Activated naive CD4-positive, alpha-beta T cell treated with anti-CD3 and anti-CD28 coated beads, Interleukin-2, amount 50 U/mL, for 24 hours (primary cell): ENCODE data around the gene MAP3K5.

Source experiments
- H3K27ac Mint-ChIP-seq: one replicate; pipeline ENCODE4 v1.8.0; 2021; ENCODE audit warnings: mild to moderate bottlenecking, mixed read lengths
- H3K27me3 Mint-ChIP-seq: one replicate; pipeline ENCODE4 v1.8.0; 2021; ENCODE audit warnings: mixed read lengths
- H3K36me3 Mint-ChIP-seq: one replicate; pipeline ENCODE4 v1.8.0; 2021; ENCODE audit warnings: mixed read lengths
- H3K4me1 Mint-ChIP-seq: one replicate; pipeline ENCODE4 v1.8.0; 2021; ENCODE audit warnings: mixed read lengths
- H3K4me3 Mint-ChIP-seq: one replicate; pipeline ENCODE4 v1.8.0; 2021; ENCODE audit warnings: mild to moderate bottlenecking, mixed read lengths
- H3K9me3 Mint-ChIP-seq: one replicate; pipeline ENCODE4 v1.8.0; 2021; ENCODE audit warnings: mixed read lengths

Gene MAP3K5

GRCh38 chr6:136677822-136678221, 114.5 kb downstream of the MAP3K5 start:
- Mint-ChIP-seq H3K27me3 (no peaks in the 10 kb centered on the region), H3K27ac (no peak overlapping the region), H3K36me3 (peaks cover 30% of the 10 kb centered on the region), H3K4me1 (no peaks in the 10 kb centered on the region), H3K4me3 (no peak overlapping the region), H3K9me3 (peaks cover 8% of the 10 kb centered on the region)

GRCh38 chr6:136677344-136677743, 114.9 kb downstream of the MAP3K5 start:
- Mint-ChIP-seq H3K36me3 (peaks cover 27% of the 10 kb centered on the region), H3K9me3 (peaks cover 8% of the 10 kb centered on the region), H3K4me3 (no peak overlapping the region), H3K27ac (no peak overlapping the region), H3K4me1 (no peaks in the 10 kb centered on the region), H3K27me3 (no peaks in the 10 kb centered on the region)

GRCh38 chr6:136676075-136676474, 116.2 kb downstream of the MAP3K5 start:
- Mint-ChIP-seq H3K4me1 (no peaks in the 10 kb centered on the region), H3K36me3 (peaks cover 26% of the 10 kb centered on the region), H3K27me3 (no peaks in the 10 kb centered on the region), H3K4me3 (no peak overlapping the region), H3K9me3 (peaks cover 8% of the 10 kb centered on the region), H3K27ac (no peak overlapping the region)

DNA sequence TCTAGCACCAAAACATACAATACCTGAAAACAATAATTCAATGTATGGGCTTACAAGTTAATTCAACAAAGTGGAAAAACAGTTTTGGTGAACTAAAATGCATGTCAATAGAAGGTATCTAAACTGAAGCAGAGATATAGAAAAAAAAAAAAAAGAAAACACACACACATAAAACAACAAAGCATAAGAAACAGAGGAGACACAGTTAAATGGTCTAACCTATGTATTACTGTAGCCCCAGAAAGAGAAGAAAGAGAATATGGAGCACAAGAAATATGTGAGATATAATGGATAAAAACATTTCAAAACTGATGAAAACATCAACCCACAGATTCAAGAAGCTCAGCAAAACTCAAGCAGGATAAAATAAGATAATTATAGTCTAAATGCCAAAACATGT, 118.7 kb downstream of the MAP3K5 start:
- Mint-ChIP-seq H3K27me3 (no peaks in the 10 kb centered on the region), H3K27ac (no peak overlapping the region), H3K4me3 (no peak overlapping the region), H3K36me3 (peaks cover 26% of the 10 kb centered on the region), H3K4me1 (no peaks in the 10 kb centered on the region), H3K9me3 (peaks cover 8% of the 10 kb centered on the region)

- no peak overlapping the region for H3K4me3 Mint-ChIP-seq
- no peaks in the 10 kb centered on the region for H3K27me3 Mint-ChIP-seq
- peaks cover 8% of the 10 kb centered on the region for H3K9me3 Mint-ChIP-seq
- H3K36me3 Mint-ChIP-seq, result peaks cover 21% of the 10 kb centered on the region
- no peaks in the 10 kb centered on the region for H3K4me1 Mint-ChIP-seq
- no peak overlapping the region for H3K27ac Mint-ChIP-seq
These were observed 120.1 kb downstream of the MAP3K5 start for GRCh38 chr6:136672144-136672543.

DNA sequence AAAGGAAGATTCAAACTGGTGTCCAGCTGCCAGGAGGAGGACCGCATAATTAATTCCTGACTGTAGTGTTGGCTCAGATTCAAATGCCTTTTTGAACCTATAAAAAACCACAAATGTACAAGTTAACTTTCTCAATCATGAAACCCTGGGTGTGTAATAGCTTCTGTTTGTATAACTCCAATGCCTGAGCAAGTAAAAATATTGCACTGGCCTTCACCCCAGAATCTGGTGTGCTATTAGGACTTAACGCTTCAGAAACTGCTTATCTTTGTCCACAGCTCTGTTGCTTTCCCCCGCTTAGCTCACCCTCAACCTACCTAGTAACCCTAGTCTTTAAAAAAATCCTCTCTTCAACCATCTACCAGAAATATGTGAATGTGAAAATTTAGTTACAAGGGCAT, 123.0 kb downstream of the MAP3K5 start:
- no peak overlapping the region for H3K4me3 Mint-ChIP-seq
- H3K27ac Mint-ChIP-seq, result no peak overlapping the region
- H3K9me3 Mint-ChIP-seq, result peaks cover 8% of the 10 kb centered on the region
- no peaks in the 10 kb centered on the region for H3K27me3 Mint-ChIP-seq
- H3K4me1 Mint-ChIP-seq, result no peaks in the 10 kb centered on the region
- peaks cover 17% of the 10 kb centered on the region for H3K36me3 Mint-ChIP-seq

GRCh38 chr6:136668571-136668970, 123.7 kb downstream of the MAP3K5 start:
- Mint-ChIP-seq H3K4me1 (no peaks in the 10 kb centered on the region), H3K9me3 (peaks cover 4% of the 10 kb centered on the region), H3K36me3 (peaks cover 12% of the 10 kb centered on the region), H3K4me3 (no peak overlapping the region), H3K27me3 (no peaks in the 10 kb centered on the region), H3K27ac (no peak overlapping the region)

DNA sequence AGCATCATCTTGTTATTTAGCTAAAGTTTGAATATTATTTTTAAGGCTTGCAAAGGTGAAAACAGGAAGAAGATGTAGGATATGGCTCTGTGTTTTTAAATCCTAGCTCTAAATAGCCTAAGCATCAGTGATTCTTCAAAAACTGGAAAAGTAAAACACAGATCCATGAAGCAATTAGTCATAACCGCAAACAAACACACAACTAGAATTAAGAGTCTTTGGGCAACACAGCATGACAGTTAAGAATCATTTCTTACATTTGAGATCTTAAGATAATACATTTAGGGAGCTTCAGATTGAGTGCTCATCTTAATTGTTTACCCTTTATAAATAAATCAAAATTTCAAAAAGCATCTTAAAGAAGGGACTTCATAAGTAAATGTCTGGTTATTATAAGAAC, 126.2 kb downstream of the MAP3K5 start:
- Mint-ChIP-seq H3K36me3 (peaks cover 3% of the 10 kb centered on the region), H3K27me3 (no peaks in the 10 kb centered on the region), H3K27ac (peak overlapping the region; percentile 59), H3K4me3 (no peak overlapping the region), H3K9me3 (no peaks in the 10 kb centered on the region), H3K4me1 (no peaks in the 10 kb centered on the region)

DNA sequence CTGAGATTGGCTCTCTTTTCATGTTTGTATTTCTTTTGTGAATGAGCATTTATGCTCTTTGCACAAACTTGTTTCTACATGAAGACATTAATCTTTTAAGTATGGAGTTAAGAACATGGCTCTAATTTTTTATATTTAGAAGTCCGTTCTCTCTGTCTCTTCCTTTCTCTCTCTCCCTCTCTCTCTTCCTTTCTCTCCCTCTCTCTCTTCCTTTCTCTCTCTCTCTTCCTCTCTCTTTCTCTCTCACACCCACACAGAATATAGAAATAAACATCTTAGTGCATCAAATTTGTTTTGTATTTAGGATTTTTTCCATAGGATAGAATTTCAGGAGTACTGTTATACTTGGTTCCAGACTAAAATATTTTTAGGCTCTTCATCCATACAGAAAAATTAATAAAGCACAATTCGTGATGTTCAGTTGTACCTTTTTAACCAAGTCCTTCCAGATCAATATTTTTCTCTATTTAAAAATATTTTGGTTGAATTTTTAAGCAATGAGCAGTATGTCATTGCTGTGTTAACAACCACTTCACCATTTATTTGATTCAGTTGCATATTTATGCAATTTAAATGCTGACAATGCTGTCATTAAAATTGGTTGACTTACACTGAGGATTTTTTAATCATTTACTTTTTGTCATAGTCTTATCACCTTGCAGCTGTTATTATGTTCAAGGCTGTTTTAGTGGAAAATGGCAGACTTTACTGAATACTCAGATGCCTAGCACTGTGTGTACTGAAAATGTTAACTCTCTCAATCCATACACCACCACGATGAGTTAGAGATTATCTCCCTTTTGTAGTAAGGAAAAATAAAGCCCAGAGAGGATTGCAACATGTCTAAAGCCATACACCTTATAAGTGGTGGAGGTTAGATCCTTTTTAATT, 129.7 kb downstream of the MAP3K5 start:
- no peak overlapping the region for H3K27ac Mint-ChIP-seq

GRCh38 chr6:136660727-136661126, 131.6 kb downstream of the MAP3K5 start:
- no peaks in the 10 kb centered on the region for H3K4me1 Mint-ChIP-seq
- H3K9me3 Mint-ChIP-seq, result no peaks in the 10 kb centered on the region
- no peak overlapping the region for H3K4me3 Mint-ChIP-seq
- no peak overlapping the region for H3K27ac Mint-ChIP-seq
- no peaks in the 10 kb centered on the region for H3K27me3 Mint-ChIP-seq
- peaks cover 3% of the 10 kb centered on the region for H3K36me3 Mint-ChIP-seq

More for the DNA sequence above, 129.7 kb downstream of the MAP3K5 start:
- Mint-ChIP-seq H3K4me1 (no peaks in the 10 kb centered on the region), H3K9me3 (no peaks in the 10 kb centered on the region), H3K36me3 (peaks cover 4% of the 10 kb centered on the region), H3K4me3 (no peak overlapping the region), H3K27me3 (no peaks in the 10 kb centered on the region)

DNA sequence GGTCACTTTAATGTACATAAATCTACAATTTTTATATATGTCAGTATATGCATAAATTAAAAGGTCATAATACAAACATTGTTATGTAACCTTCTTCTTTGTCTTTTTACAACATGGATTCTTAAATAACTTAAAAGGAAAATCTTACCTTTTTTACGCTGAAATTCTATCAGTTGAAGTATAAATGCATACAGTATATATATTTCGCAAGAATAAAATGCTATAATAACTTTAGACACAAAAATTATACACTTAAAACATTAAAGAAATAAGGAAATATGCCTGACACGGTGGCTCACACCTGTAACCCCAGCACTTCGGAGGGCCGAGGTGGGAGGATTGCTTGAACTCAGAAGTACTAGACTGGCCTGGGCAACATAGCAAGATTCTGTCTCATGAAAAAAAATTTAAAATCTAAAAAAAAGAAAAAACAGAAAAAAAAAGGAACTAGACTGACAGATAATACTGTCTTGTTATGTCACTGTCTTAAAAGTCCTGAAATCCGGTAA, 132.2 kb downstream of the MAP3K5 start:
- Mint-ChIP-seq H3K4me3 (no peak overlapping the region), H3K27me3 (no peaks in the 10 kb centered on the region), H3K27ac (no peak overlapping the region), H3K4me1 (no peaks in the 10 kb centered on the region), H3K36me3 (peaks cover 3% of the 10 kb centered on the region), H3K9me3 (no peaks in the 10 kb centered on the region)

DNA sequence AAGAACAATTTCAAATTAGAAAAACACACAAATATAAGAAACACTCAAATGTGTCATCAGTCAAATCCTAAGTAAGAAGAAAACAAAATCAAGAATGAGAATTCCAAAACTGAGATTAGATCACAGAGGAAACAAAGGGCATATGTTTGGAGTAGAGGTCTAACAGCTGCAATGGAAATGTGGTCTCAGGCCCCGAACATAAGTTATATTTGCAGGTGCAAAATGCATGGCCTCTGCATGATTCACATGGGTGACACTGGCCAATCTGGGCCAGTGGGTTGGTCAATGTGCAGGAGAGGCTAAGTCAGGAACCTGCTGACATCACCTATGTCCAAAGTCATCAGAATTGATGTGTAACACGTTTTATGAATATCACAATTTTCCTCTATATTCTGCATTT, 133.6 kb downstream of the MAP3K5 start:
- Mint-ChIP-seq H3K4me1 (no peaks in the 10 kb centered on the region), H3K27ac (no peak overlapping the region), H3K27me3 (no peaks in the 10 kb centered on the region), H3K36me3 (peaks cover 3% of the 10 kb centered on the region), H3K9me3 (no peaks in the 10 kb centered on the region), H3K4me3 (no peak overlapping the region)

GRCh38 chr6:136657666-136658065, 134.6 kb downstream of the MAP3K5 start:
- H3K9me3 Mint-ChIP-seq, result no peaks in the 10 kb centered on the region
- peaks cover 4% of the 10 kb centered on the region for H3K36me3 Mint-ChIP-seq
- no peak overlapping the region for H3K27ac Mint-ChIP-seq
- no peak overlapping the region for H3K4me3 Mint-ChIP-seq
- no peaks in the 10 kb centered on the region for H3K4me1 Mint-ChIP-seq
- H3K27me3 Mint-ChIP-seq, result no peaks in the 10 kb centered on the region

DNA sequence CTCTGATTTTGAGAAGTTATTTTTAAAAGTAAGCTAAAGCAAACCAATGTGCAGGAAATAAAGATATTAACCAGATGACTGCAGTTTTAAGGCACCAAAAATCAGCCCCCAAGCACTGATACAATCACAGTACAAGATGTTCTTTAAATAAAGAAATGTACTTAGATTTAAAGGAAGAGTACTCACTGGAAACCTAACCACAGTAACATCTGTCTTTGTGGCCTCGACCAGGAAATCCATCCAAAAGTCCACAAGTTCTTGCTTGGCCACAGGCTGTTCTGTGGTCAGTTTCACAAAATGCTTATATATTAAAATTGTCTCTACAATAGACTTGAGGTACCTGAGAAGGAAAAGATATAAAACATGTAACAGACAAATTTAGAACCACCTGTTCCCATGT, 136.2 kb downstream of the MAP3K5 start:
- peaks cover 4% of the 10 kb centered on the region for H3K36me3 Mint-ChIP-seq
- H3K27ac Mint-ChIP-seq, result no peak overlapping the region
- H3K4me3 Mint-ChIP-seq, result no peak overlapping the region

GRCh38 chr6:136655239-136656014, 136.8 kb downstream of the MAP3K5 start:
- H3K27ac Mint-ChIP-seq, result no peak overlapping the region
- peaks cover 4% of the 10 kb centered on the region for H3K36me3 Mint-ChIP-seq
- H3K9me3 Mint-ChIP-seq, result no peaks in the 10 kb centered on the region
- H3K4me1 Mint-ChIP-seq, result no peaks in the 10 kb centered on the region
- H3K4me3 Mint-ChIP-seq, result no peak overlapping the region
- no peaks in the 10 kb centered on the region for H3K27me3 Mint-ChIP-seq

More for the DNA sequence above, 136.2 kb downstream of the MAP3K5 start:
- H3K9me3 Mint-ChIP-seq, result no peaks in the 10 kb centered on the region
- H3K27me3 Mint-ChIP-seq, result no peaks in the 10 kb centered on the region
- H3K4me1 Mint-ChIP-seq, result no peaks in the 10 kb centered on the region

DNA sequence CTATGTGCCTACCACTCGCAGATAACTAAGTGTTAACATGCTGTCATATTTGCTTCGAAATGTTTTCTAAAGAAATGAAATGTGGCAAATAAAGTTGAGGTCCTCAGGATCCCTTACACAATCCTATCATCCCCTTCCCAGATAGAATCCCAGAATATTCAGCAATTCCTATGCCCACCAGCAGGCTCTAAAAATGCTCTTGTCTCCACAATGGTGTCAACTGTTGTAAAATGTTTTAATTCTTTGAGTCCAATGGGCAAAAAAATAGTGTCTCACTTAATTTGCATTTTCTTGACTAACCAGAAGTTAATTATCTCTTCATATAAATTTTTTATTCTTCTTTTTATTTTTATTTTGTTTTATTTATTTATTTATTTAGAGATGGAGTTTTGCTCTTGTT, 138.2 kb downstream of the MAP3K5 start:
- Mint-ChIP-seq H3K27me3 (no peaks in the 10 kb centered on the region), H3K4me3 (no peak overlapping the region), H3K9me3 (no peaks in the 10 kb centered on the region), H3K36me3 (peaks cover 4% of the 10 kb centered on the region), H3K4me1 (no peaks in the 10 kb centered on the region), H3K27ac (no peak overlapping the region)
